ENCODE results near the gene FAM219A. TPM values are rescaled to one million over a fixed set of nuclear protein-coding genes. Genes with fewer than 3 reads are reported as not detected.

FAM219A gene
- total RNA-seq, 2 experiments from 2014 or later, result 6.5 to 12.7 TPM

- Histone ChIP-seq H3K36me3 (ENCODE audit: insufficient read depth, low read length) (no peaks in the 10 kb centered on the region), H3K27ac (ENCODE audit: low read depth, low read length, poor library complexity, severe bottlenecking) (no peak overlapping the region), H3K9me3 (ENCODE audit: low read length) (no peaks in the 10 kb centered on the region), H4K20me1 (ENCODE audit: insufficient read depth, low read length) (no peaks in the 10 kb centered on the region), H3K4me2 (ENCODE audit: low read length) (peak overlapping the region; percentile 95), H3K79me2 (ENCODE audit: insufficient read depth, low read depth, low read length) (no peaks in the 10 kb centered on the region), H2AFZ (ENCODE audit: low read length) (no peak overlapping the region), H3K4me1 (ENCODE audit: insufficient read depth, low read length, poor library complexity, severe bottlenecking) (peaks cover 25% of the 10 kb centered on the region), H3K9me2 (ENCODE audit: insufficient read depth, low read length) (no peaks in the 10 kb centered on the region), H3K4me3 (ENCODE audit: low read depth, low read length, poor library complexity, severe bottlenecking) (no peak overlapping the region)
- TF ChIP-seq CTCF (conservative IDR thresholded peaks at IDR 0.05; ENCODE audit: low read length) (no peak), EZH2phosphoT487 (IDR thresholded peaks at IDR 0.05; ENCODE audit: borderline replicate concordance, low read depth, low read length) (no peak)
- POLR2A ChIA-PET, result interaction anchor here (0.6 kb wide), 1 partner anchor 270 kb away, joined by 3 read pairs; no protein-coding TSS in a partner anchor
- DNase-seq (ENCODE audit: low spot score), result no peak
- CTCF ChIA-PET (ENCODE audit: unreplicated experiment), result no interaction called here
- BruUV-seq (replicated peaks), result no TSS peak
- intact Hi-C loops (cut with micrococcal nuclease; ENCODE audit: unreplicated experiment), result no loop called here
Measured at GRCh38 chr9:34456746-34457145, 1.6 kb downstream of the FAM219A start.

GRCh38 chr9:34456151-34456550 lies 2.2 kb downstream of the FAM219A start:
- Histone ChIP-seq H3K4me1 (ENCODE audit: insufficient read depth, low read length, poor library complexity, severe bottlenecking) (peaks cover 25% of the 10 kb centered on the region), H3K4me3 (ENCODE audit: low read depth, low read length, poor library complexity, severe bottlenecking) (no peak overlapping the region), H3K9me3 (ENCODE audit: low read length) (no peaks in the 10 kb centered on the region), H3K9me2 (ENCODE audit: insufficient read depth, low read length) (no peaks in the 10 kb centered on the region), H3K4me2 (ENCODE audit: low read length) (peak overlapping the region; percentile 95; the same call in 1 of the 2 replicates), H3K36me3 (ENCODE audit: insufficient read depth, low read length) (no peaks in the 10 kb centered on the region), H2AFZ (ENCODE audit: low read length) (no peak overlapping the region), H3K27ac (ENCODE audit: low read depth, low read length, poor library complexity, severe bottlenecking) (no peak overlapping the region), H4K20me1 (ENCODE audit: insufficient read depth, low read length) (no peaks in the 10 kb centered on the region), H3K79me2 (ENCODE audit: insufficient read depth, low read depth, low read length) (no peaks in the 10 kb centered on the region)
- peak; percentile 7 for DNase-seq (ENCODE audit: low spot score)
- POLR2A ChIA-PET, result interaction anchor here (0.6 to 0.8 kb wide), 2 partner anchors 13 to 17 kb away, joined by 3 read pairs; no protein-coding TSS in a partner anchor
- TSS peak; percentile 39 for BruUV-seq (replicated peaks)
- CTCF ChIA-PET (ENCODE audit: unreplicated experiment), result no interaction called here
- TF ChIP-seq CTCF (conservative IDR thresholded peaks at IDR 0.05; ENCODE audit: low read length) (no peak), EZH2phosphoT487 (IDR thresholded peaks at IDR 0.05; ENCODE audit: borderline replicate concordance, low read depth, low read length) (no peak)
- intact Hi-C loops (cut with micrococcal nuclease; ENCODE audit: unreplicated experiment), result no loop called here

GRCh38 chr9:34454571-34455065 lies 3.8 kb downstream of the FAM219A start:
- H3K9me3 ChIP-seq (ENCODE audit: low read length), result no peaks in the 10 kb centered on the region
- H3K9me2 ChIP-seq (ENCODE audit: insufficient read depth, low read length), result no peaks in the 10 kb centered on the region
- no peaks in the 10 kb centered on the region for H4K20me1 ChIP-seq (ENCODE audit: insufficient read depth, low read length)
- H2AFZ ChIP-seq (ENCODE audit: low read length), result no peak overlapping the region
- peak; percentile 41; the same call in 1 of the 2 replicates for TF ChIP-seq CTCF (conservative IDR thresholded peaks at IDR 0.05; ENCODE audit: low read length)
- TF ChIP-seq EZH2phosphoT487 (IDR thresholded peaks at IDR 0.05; ENCODE audit: borderline replicate concordance, low read depth, low read length), result no peak
- no peaks in the 10 kb centered on the region for H3K36me3 ChIP-seq (ENCODE audit: insufficient read depth, low read length)
- H3K4me3 ChIP-seq (ENCODE audit: low read depth, low read length, poor library complexity, severe bottlenecking), result no peak overlapping the region
- no peak for DNase-seq (ENCODE audit: low spot score)
- no TSS peak for BruUV-seq (replicated peaks)
- ChIA-PET POLR2A (interaction anchor here (0.5 to 1.7 kb wide), 4 partner anchors 8 to 311 kb away, joined by 3 to 4 read pairs (median 4); no protein-coding TSS in a partner anchor), CTCF (ENCODE audit: unreplicated experiment) (no interaction called here)
- intact Hi-C loops (cut with micrococcal nuclease; ENCODE audit: unreplicated experiment), result no loop called here
- peaks cover 25% of the 10 kb centered on the region for H3K4me1 ChIP-seq (ENCODE audit: insufficient read depth, low read length, poor library complexity, severe bottlenecking)
- H3K79me2 ChIP-seq (ENCODE audit: insufficient read depth, low read depth, low read length), result no peaks in the 10 kb centered on the region
- H3K27ac ChIP-seq (ENCODE audit: low read depth, low read length, poor library complexity, severe bottlenecking), result no peak overlapping the region
- H3K4me2 ChIP-seq (ENCODE audit: low read length), result no peak overlapping the region
